Measurements from ENCODE around the gene MLPH. TPM values are rescaled to one million over a fixed set of nuclear protein-coding genes. Genes with fewer than 3 reads are reported as not detected.

Gene MLPH
- total and polyA plus RNA-seq, 2 donors (not counting 1 experiment from before 2014, with no cell fraction given), result not detected

GRCh38 chr2:237547841-237548416 is 60.9 kb downstream of the MLPH start:
- Histone ChIP-seq H2AFZ (ENCODE audit: insufficient read depth, low read depth, low read length, poor library complexity, severe bottlenecking) (no peak overlapping the region), H3K36me3 (replicated peaks in 1 of 2; ENCODE audit: control extremely low read depth in 1 of 2, control insufficient read depth in 1 of 2, extremely low read depth in 1 of 2, insufficient read depth in 2 of 2, low read length in 1 of 2) (no peaks in the 10 kb centered on the region), H3K9ac (ENCODE audit: low read length) (no peak overlapping the region), H3K4me2 (replicated peaks; ENCODE audit: low read depth, low read length, poor library complexity, severe bottlenecking) (no peak overlapping the region), H3K27me3 (replicated peaks in 1 of 4; ENCODE audit: control extremely low read depth in 1 of 4, control insufficient read depth in 3 of 4, insufficient read depth in 4 of 4, low read length in 3 of 4) (no peaks in the 10 kb centered on the region), H3K9me3 (ENCODE audit: control extremely low read depth in 1 of 3, control insufficient read depth in 2 of 3, insufficient read depth in 1 of 3, low read length in 2 of 3) (no peaks in the 10 kb centered on the region), H3K27ac (ENCODE audit: low read length in 2 of 2) (no peak overlapping the region), H3K79me2 (ENCODE audit: control insufficient read depth, insufficient read depth, low read length) (no peaks in the 10 kb centered on the region), H3K4me3 (ENCODE audit: control extremely low read depth in 1 of 5, extremely low read depth in 1 of 5, insufficient read depth in 1 of 5, low read depth in 2 of 5, low read length in 4 of 5) (no peak overlapping the region), H3K4me1 (ENCODE audit: control insufficient read depth in 2 of 2, insufficient read depth in 2 of 2, low read length in 2 of 2) (no peaks in the 10 kb centered on the region), H4K20me1 (ENCODE audit: control insufficient read depth, insufficient read depth, low read length, poor library complexity, severe bottlenecking) (no peaks in the 10 kb centered on the region)
- Mint-ChIP-seq H3K4me1 (no peaks in the 10 kb centered on the region), H3K4me3 (no peak overlapping the region), H3K9me3 (ENCODE audit: insufficient read depth) (no peaks in the 10 kb centered on the region), H3K27ac (no peak overlapping the region), H3K27me3 (peaks cover 9% of the 10 kb centered on the region)
- ChIA-PET POLR2A (no interaction called here), CTCF (no interaction called here)
- WGBS (ENCODE audit: insufficient coverage), result 72% methylated on average over 8 of the region's 11 CpGs
- TF ChIP-seq CTCF (IDR thresholded peaks at IDR 0.05) (no peak), EZH2 (IDR thresholded peaks at IDR 0.05; ENCODE audit: borderline replicate concordance, insufficient read depth, low read depth, low read length, poor library complexity, severe bottlenecking) (no peak)
- intact Hi-C loops (cut with micrococcal nuclease), result no loop called here
- DNase-seq (no peak), ATAC-seq (ENCODE audit: low read depth) (no peak)

- H3K27me3 ChIP-seq (replicated peaks in 1 of 4; ENCODE audit: control extremely low read depth in 1 of 4, control insufficient read depth in 3 of 4, insufficient read depth in 4 of 4, low read length in 3 of 4), result peaks cover 0 to 3% (median 0%) of the 10 kb centered on the region in 4 experiments
- H3K4me3 ChIP-seq (ENCODE audit: control extremely low read depth in 1 of 5, extremely low read depth in 1 of 5, insufficient read depth in 1 of 5, low read depth in 2 of 5, low read length in 4 of 5), result no peak overlapping the region
- Mint-ChIP-seq H3K27me3 (peaks cover 17% of the 10 kb centered on the region), H3K27ac (no peak overlapping the region), H3K9me3 (ENCODE audit: insufficient read depth) (no peaks in the 10 kb centered on the region), H3K4me3 (no peak overlapping the region), H3K4me1 (no peaks in the 10 kb centered on the region)
- H3K9ac ChIP-seq (ENCODE audit: low read length), result no peak overlapping the region
- ChIA-PET CTCF (no interaction called here), POLR2A (no interaction called here)
- no peak overlapping the region for H2AFZ ChIP-seq (ENCODE audit: insufficient read depth, low read depth, low read length, poor library complexity, severe bottlenecking)
- H3K36me3 ChIP-seq (replicated peaks in 1 of 2; ENCODE audit: control extremely low read depth in 1 of 2, control insufficient read depth in 1 of 2, extremely low read depth in 1 of 2, insufficient read depth in 2 of 2, low read length in 1 of 2), result no peaks in the 10 kb centered on the region
- no peaks in the 10 kb centered on the region for H3K79me2 ChIP-seq (ENCODE audit: control insufficient read depth, insufficient read depth, low read length)
- WGBS (ENCODE audit: insufficient coverage), result 79% methylated on average over 3 of the region's 8 CpGs
- H3K4me1 ChIP-seq (ENCODE audit: control insufficient read depth in 2 of 2, insufficient read depth in 2 of 2, low read length in 2 of 2), result no peaks in the 10 kb centered on the region
- H3K4me2 ChIP-seq (replicated peaks; ENCODE audit: low read depth, low read length, poor library complexity, severe bottlenecking), result no peak overlapping the region
- ATAC-seq (ENCODE audit: low read depth) (no peak), DNase-seq (no peak)
- H4K20me1 ChIP-seq (ENCODE audit: control insufficient read depth, insufficient read depth, low read length, poor library complexity, severe bottlenecking), result no peaks in the 10 kb centered on the region
- TF ChIP-seq CTCF (IDR thresholded peaks at IDR 0.05) (no peak), EZH2 (IDR thresholded peaks at IDR 0.05; ENCODE audit: borderline replicate concordance, insufficient read depth, low read depth, low read length, poor library complexity, severe bottlenecking) (no peak)
- no peak overlapping the region for H3K27ac ChIP-seq (ENCODE audit: low read length in 2 of 2)
- intact Hi-C loops (cut with micrococcal nuclease), result no loop called here
- peaks cover 0 to 2% (median 0%) of the 10 kb centered on the region in 3 donors for H3K9me3 ChIP-seq (ENCODE audit: control extremely low read depth in 1 of 3, control insufficient read depth in 2 of 3, insufficient read depth in 1 of 3, low read length in 2 of 3)
These were observed 62.2 kb downstream of the MLPH start for GRCh38 chr2:237549216-237549615.

Measured in B cell (primary cell).